ENCODE data around the gene ITGB2. TPM values are rescaled to one million over a fixed set of nuclear protein-coding genes. Genes with fewer than 3 reads are reported as not detected.
A peak's percentile ranks its signal among the peaks of the same experiment; 100 is the strongest.

Gene ITGB2
- total RNA-seq, 2 donors from 2014 or later = 1.6 to 2.3 TPM

DNA sequence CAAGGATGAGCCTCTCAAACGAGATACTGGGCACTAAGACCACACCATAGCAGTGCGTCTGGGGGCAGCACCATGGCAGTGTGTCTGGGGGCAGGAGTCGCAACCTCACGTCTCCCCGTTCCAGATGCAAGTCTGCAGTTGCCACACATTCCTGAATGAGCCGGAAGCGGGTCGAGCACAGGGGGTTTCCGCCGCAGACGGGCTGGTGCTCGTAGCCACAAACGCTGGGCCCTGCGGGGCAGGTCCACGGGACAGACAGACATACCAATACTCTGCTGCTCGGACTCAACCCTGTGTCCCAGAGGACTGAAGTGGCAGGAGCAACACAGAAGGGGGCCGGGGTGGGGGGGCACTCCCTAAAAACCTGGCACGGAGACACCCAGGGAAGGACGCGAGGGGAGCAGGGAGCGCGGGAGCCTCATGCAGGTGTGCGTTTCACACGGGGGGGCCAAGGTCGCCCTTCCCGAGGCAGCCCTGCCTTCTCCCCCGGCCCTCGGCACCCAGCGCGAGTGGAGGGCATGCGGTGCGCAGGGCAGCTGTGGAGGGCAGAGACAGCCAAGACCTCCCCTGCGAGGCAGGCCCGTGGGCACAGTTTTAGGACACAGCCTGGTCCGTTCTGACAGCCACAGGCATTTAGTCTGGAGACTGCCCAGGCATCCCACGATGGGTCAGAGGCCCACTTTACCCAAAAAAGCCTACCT is 71.7 kb downstream of the ITGB2 start:
- Mint-ChIP-seq H3K4me3 (no peak overlapping the region), H3K27me3 (ENCODE audit: insufficient read depth) (no peaks in the 10 kb centered on the region), H3K27ac (no peak overlapping the region), H3K9me3 (no peaks in the 10 kb centered on the region), H3K36me3 (ENCODE audit: low read depth) (peaks cover 48% of the 10 kb centered on the region), H3K4me1 (peaks cover 11% of the 10 kb centered on the region)
- DNase-seq = no peak
- Histone ChIP-seq H3K36me3 (ENCODE audit: control insufficient read depth, insufficient read depth, low read length) (peaks cover 41% of the 10 kb centered on the region), H3K9me3 (ENCODE audit: control insufficient read depth, low read length) (no peaks in the 10 kb centered on the region), H3K4me1 (ENCODE audit: control insufficient read depth, insufficient read depth, low read length) (no peaks in the 10 kb centered on the region), H3K9ac (ENCODE audit: extremely low read depth, low read length, poor library complexity, severe bottlenecking) (no peak overlapping the region), H3K27me3 (ENCODE audit: control insufficient read depth, insufficient read depth, low read length, poor library complexity, severe bottlenecking) (no peaks in the 10 kb centered on the region), H3K27ac (ENCODE audit: low read depth, low read length) (no peak overlapping the region), H3K4me3 (ENCODE audit: low read length) (no peak overlapping the region)
- 96 to 98% methylated on average over 33 to 36 of the region's 36 CpGs for WGBS, 2 experiments (ENCODE audit: insufficient coverage in 1 of 2, insufficient read length in 1 of 2)
- TF ChIP-seq, protein P1, sequence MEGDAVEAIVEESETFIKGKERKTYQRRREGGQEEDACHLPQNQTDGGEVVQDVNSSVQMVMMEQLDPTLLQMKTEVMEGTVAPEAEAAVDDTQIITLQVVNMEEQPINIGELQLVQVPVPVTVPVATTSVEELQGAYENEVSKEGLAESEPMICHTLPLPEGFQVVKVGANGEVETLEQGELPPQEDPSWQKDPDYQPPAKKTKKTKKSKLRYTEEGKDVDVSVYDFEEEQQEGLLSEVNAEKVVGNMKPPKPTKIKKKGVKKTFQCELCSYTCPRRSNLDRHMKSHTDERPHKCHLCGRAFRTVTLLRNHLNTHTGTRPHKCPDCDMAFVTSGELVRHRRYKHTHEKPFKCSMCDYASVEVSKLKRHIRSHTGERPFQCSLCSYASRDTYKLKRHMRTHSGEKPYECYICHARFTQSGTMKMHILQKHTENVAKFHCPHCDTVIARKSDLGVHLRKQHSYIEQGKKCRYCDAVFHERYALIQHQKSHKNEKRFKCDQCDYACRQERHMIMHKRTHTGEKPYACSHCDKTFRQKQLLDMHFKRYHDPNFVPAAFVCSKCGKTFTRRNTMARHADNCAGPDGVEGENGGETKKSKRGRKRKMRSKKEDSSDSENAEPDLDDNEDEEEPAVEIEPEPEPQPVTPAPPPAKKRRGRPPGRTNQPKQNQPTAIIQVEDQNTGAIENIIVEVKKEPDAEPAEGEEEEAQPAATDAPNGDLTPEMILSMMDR (conservative IDR thresholded peaks at IDR 0.05) = no peak

GRCh38 chr21:44847261-44848056 is 73.2 kb downstream of the ITGB2 start:
- Histone ChIP-seq H3K9me3 (ENCODE audit: control insufficient read depth, low read length) (no peaks in the 10 kb centered on the region), H3K4me3 (ENCODE audit: low read length) (no peak overlapping the region), H3K27me3 (ENCODE audit: control insufficient read depth, insufficient read depth, low read length, poor library complexity, severe bottlenecking) (no peaks in the 10 kb centered on the region), H3K4me1 (ENCODE audit: control insufficient read depth, insufficient read depth, low read length) (no peaks in the 10 kb centered on the region), H3K9ac (ENCODE audit: extremely low read depth, low read length, poor library complexity, severe bottlenecking) (no peak overlapping the region), H3K36me3 (ENCODE audit: control insufficient read depth, insufficient read depth, low read length) (peaks cover 34% of the 10 kb centered on the region), H3K27ac (ENCODE audit: low read depth, low read length) (no peak overlapping the region)
- no peak overlapping the region for H3K27ac Mint-ChIP-seq
- H3K4me3 Mint-ChIP-seq = no peak overlapping the region
- no peak for DNase-seq
- H3K36me3 Mint-ChIP-seq (ENCODE audit: low read depth) = peaks cover 36% of the 10 kb centered on the region
- 92 to 94% methylated on average over 21 to 24 of the region's 24 CpGs for WGBS, 2 experiments (ENCODE audit: insufficient coverage in 1 of 2, insufficient read length in 1 of 2)
- no peaks in the 10 kb centered on the region for H3K9me3 Mint-ChIP-seq
- TF ChIP-seq, protein P1 (conservative IDR thresholded peaks at IDR 0.05) = no peak
- peaks cover 11% of the 10 kb centered on the region for H3K4me1 Mint-ChIP-seq
- no peaks in the 10 kb centered on the region for H3K27me3 Mint-ChIP-seq (ENCODE audit: insufficient read depth)

DNA sequence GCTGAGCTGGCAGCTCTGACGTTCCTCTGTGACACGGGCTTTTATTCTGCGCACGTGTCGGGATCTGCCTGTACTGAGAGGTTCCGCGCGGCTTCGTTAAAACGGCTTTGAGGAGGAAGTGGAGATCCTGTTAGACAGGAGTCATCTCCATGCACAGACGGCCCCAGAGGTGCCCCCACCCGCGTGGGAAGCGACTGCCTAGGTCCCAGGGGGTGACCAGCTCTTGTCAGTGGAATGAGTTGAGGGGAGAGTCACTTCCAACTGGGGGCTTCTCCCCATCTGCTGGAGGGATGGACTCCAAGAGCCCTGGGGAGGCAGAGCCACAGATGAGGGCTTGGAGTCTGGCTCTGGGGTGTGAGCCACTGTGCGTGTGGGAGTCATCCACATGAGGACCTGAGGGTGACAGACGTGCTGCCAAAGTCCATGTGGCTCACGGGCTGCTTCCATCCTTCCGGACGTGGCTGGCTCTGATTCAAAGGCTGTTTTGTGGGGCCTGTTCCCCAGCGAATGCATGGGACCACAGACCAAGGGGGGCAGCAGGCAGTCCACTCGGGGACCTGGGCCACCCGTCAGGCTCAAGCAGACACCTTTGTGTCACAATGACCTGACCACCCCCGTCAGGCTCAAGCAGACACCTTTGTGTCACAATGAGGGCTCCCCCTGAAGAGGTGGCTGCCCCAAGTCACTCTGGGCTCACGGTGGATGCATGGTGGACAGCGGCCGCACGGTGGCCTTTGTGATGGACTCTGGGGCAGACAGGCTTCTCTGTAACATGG is 74.0 kb downstream of the ITGB2 start:
- H3K4me3 ChIP-seq (ENCODE audit: low read length) = no peak overlapping the region
- Mint-ChIP-seq H3K27me3 (ENCODE audit: insufficient read depth) (no peaks in the 10 kb centered on the region), H3K4me3 (peak overlapping the region; percentile 48), H3K36me3 (ENCODE audit: low read depth) (peaks cover 31% of the 10 kb centered on the region), H3K4me1 (peaks cover 11% of the 10 kb centered on the region), H3K27ac (peak overlapping the region; percentile 64), H3K9me3 (no peaks in the 10 kb centered on the region)
- H3K9me3 ChIP-seq (ENCODE audit: control insufficient read depth, low read length) = no peaks in the 10 kb centered on the region
- no peaks in the 10 kb centered on the region for H3K4me1 ChIP-seq (ENCODE audit: control insufficient read depth, insufficient read depth, low read length)
- H3K9ac ChIP-seq (ENCODE audit: extremely low read depth, low read length, poor library complexity, severe bottlenecking) = no peak overlapping the region
- DNase-seq = no peak
- H3K36me3 ChIP-seq (ENCODE audit: control insufficient read depth, insufficient read depth, low read length) = peaks cover 27% of the 10 kb centered on the region
- TF ChIP-seq, protein P1 (conservative IDR thresholded peaks at IDR 0.05) = no peak
- no peaks in the 10 kb centered on the region for H3K27me3 ChIP-seq (ENCODE audit: control insufficient read depth, insufficient read depth, low read length, poor library complexity, severe bottlenecking)
- WGBS, 2 experiments (ENCODE audit: insufficient coverage in 1 of 2, insufficient read length in 1 of 2) = 84 to 85% methylated on average over 17 to 27 of the region's 27 CpGs
- no peak overlapping the region for H3K27ac ChIP-seq (ENCODE audit: low read depth, low read length)
